HEK293 (cell line): ENCODE results near the gene PTPN20.

Experiments used
- CTCF ChIP-seq: fragments of 450-650 bp; formaldehyde crosslinking; IDR thresholded peaks from 2 replicates; pipeline ENCODE4 v1.5.1; 2016; ENCODE audit warnings: missing biosample characterization, missing genetic modification characterization
- ZBTB21 ChIP-seq: fragments of 450-650 bp; formaldehyde crosslinking; IDR thresholded peaks from 2 replicates; pipeline ENCODE4 v1.5.1; 2017; ENCODE audit warnings: missing biosample characterization, missing genetic modification characterization
- ZBTB8A ChIP-seq: fragments of 450-650 bp; formaldehyde crosslinking; IDR thresholded peaks from 2 replicates; pipeline ENCODE4 v1.5.1; 2016; ENCODE audit warnings: missing biosample characterization, missing genetic modification characterization
- ZNF133 ChIP-seq: fragments of 450-650 bp; formaldehyde crosslinking; IDR thresholded peaks from 2 replicates; pipeline ENCODE4 v1.5.1; 2016; ENCODE audit warnings: missing biosample characterization, missing genetic modification characterization
- ZNF175 ChIP-seq: fragments of 450-650 bp; formaldehyde crosslinking; IDR thresholded peaks from 2 replicates; pipeline ENCODE4 v1.5.1; 2016; ENCODE audit warnings: missing biosample characterization, missing genetic modification characterization
- ZNF423 ChIP-seq: fragments of 450-650 bp; formaldehyde crosslinking; IDR thresholded peaks from 2 replicates; pipeline ENCODE4 v1.5.1; 2016; ENCODE audit warnings: missing biosample characterization, missing genetic modification characterization
- TF ChIP-seq, protein P1 (sequence below): fragments of 450-650 bp; formaldehyde crosslinking; IDR thresholded peaks from 2 replicates; pipeline ENCODE4 v1.5.1; 2016; ENCODE audit warnings: missing biosample characterization, missing genetic modification characterization

DNA sequence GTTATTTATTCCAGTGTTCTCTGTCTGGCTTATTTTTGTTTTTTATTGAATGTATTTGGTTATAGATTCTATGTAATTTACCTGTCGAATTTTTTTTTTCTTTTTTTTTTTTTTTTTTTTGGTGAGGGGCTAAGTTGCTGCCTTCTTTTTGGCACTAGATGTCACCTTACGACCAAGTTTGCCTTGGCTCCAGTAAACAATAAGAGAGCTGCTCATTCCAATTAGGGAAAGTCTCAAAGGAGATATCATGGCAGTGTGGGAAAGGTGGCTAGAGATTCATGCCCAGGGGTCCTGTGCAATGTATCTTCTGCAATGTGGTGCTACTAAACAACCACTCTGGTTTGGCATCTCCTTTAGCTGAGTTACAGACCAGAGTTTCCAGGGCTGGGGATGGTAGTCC, 84.0 kb downstream of the PTPN20 start:
- TF ChIP-seq ZNF423 (tag by site-specific recombination) (no peak), CTCF (tag by site-specific recombination) (no peak), ZBTB8A (no peak), ZBTB21 (tag by site-specific recombination) (no peak), ZNF133 (tag by site-specific recombination) (no peak), ZNF175 (tag by site-specific recombination) (no peak)
- TF ChIP-seq, protein P1, sequence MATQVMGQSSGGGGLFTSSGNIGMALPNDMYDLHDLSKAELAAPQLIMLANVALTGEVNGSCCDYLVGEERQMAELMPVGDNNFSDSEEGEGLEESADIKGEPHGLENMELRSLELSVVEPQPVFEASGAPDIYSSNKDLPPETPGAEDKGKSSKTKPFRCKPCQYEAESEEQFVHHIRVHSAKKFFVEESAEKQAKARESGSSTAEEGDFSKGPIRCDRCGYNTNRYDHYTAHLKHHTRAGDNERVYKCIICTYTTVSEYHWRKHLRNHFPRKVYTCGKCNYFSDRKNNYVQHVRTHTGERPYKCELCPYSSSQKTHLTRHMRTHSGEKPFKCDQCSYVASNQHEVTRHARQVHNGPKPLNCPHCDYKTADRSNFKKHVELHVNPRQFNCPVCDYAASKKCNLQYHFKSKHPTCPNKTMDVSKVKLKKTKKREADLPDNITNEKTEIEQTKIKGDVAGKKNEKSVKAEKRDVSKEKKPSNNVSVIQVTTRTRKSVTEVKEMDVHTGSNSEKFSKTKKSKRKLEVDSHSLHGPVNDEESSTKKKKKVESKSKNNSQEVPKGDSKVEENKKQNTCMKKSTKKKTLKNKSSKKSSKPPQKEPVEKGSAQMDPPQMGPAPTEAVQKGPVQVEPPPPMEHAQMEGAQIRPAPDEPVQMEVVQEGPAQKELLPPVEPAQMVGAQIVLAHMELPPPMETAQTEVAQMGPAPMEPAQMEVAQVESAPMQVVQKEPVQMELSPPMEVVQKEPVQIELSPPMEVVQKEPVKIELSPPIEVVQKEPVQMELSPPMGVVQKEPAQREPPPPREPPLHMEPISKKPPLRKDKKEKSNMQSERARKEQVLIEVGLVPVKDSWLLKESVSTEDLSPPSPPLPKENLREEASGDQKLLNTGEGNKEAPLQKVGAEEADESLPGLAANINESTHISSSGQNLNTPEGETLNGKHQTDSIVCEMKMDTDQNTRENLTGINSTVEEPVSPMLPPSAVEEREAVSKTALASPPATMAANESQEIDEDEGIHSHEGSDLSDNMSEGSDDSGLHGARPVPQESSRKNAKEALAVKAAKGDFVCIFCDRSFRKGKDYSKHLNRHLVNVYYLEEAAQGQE (tag by site-specific recombination), result no peak
